Epithelial cell of proximal tubule (primary cell): Measurements from ENCODE around the gene ZNF784. TPM values are rescaled to one million over a fixed set of nuclear protein-coding genes. Genes with fewer than 3 reads are reported as not detected.

Experiments used
- DNase-seq: peaks from one replicate; pipeline ENCODE4 v3.0.0-alpha.2; 2011; ENCODE audit warnings: low read depth
- H3K4me3 ChIP-seq: 2 replicates; pipeline ENCODE4 v1.5.1; 2011; ENCODE audit warnings: low read depth, mild to moderate bottlenecking, low read length
- total RNA-seq: library from RNA; depleted of rRNA; stranded (reverse); fragments of >200 nt; gene quantifications from 2 replicates; pipeline ENCODE4 v1.2.3, GENCODE V29; 2015
- TF ChIP-seq, protein P1 (sequence below): conservative IDR thresholded peaks from 2 replicates; pipeline ENCODE4 v1.5.1; 2012; ENCODE audit warnings: low read depth, mild to moderate bottlenecking, low read length

The ZNF784 gene
- total RNA-seq, 1 donor from 2014 or later, result 0.58 TPM

DNA sequence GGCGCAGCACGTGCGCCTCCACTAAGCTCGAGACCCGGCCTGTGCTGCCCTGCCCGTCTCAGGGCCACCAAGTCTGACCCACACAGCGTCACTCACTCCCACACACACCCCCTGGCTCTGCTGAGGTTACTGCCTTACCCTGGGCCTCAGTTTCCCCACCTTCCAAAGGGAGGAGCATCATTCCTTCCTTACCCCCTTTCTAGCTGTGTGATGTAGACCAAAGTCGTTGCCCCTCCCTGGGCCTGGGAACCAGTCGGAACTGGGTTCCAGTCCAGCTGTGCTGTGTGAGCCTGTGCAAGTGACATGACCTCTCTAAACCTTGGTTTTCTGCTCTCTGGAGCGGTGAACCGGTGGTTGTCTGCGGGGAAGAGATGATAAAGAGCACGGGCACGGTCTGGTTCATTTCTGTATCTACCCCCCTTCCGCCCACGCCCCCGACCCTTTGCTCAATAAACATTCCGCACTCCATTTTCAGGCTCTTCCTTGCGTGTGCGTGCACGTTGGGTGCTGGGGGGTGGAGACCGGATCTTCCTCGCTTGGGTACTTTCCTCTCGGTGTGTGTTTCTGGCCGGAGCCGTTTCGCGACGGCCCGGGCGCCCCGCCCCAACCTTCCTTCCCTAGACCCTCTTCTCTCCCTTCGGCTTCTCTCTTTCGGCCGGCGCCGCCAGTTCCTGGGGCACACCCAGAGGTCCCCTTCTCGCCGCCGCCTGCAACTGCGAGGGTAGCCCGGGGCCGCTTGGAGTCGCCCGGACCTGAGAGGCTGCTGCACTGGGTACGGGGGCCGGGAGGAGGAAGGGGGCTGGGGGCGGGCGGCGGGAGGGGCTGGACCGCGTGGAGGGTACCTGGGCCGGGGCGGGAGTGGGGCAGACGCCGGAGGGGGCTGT is 18.9 kb upstream of the ZNF784 start, which contains the start of gene ZNF581:
TSS of gene ZNF581 (plus strand) at position 647 of the 884 bp plus-strand sequence. CDS start 923 bp downstream, outside the sequence.
- DNase-seq, result no peak
- TF ChIP-seq, protein P1, sequence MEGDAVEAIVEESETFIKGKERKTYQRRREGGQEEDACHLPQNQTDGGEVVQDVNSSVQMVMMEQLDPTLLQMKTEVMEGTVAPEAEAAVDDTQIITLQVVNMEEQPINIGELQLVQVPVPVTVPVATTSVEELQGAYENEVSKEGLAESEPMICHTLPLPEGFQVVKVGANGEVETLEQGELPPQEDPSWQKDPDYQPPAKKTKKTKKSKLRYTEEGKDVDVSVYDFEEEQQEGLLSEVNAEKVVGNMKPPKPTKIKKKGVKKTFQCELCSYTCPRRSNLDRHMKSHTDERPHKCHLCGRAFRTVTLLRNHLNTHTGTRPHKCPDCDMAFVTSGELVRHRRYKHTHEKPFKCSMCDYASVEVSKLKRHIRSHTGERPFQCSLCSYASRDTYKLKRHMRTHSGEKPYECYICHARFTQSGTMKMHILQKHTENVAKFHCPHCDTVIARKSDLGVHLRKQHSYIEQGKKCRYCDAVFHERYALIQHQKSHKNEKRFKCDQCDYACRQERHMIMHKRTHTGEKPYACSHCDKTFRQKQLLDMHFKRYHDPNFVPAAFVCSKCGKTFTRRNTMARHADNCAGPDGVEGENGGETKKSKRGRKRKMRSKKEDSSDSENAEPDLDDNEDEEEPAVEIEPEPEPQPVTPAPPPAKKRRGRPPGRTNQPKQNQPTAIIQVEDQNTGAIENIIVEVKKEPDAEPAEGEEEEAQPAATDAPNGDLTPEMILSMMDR, result no peak
- H3K4me3 ChIP-seq, result peak within 1 kb of the TSS; percentile 85

DNA sequence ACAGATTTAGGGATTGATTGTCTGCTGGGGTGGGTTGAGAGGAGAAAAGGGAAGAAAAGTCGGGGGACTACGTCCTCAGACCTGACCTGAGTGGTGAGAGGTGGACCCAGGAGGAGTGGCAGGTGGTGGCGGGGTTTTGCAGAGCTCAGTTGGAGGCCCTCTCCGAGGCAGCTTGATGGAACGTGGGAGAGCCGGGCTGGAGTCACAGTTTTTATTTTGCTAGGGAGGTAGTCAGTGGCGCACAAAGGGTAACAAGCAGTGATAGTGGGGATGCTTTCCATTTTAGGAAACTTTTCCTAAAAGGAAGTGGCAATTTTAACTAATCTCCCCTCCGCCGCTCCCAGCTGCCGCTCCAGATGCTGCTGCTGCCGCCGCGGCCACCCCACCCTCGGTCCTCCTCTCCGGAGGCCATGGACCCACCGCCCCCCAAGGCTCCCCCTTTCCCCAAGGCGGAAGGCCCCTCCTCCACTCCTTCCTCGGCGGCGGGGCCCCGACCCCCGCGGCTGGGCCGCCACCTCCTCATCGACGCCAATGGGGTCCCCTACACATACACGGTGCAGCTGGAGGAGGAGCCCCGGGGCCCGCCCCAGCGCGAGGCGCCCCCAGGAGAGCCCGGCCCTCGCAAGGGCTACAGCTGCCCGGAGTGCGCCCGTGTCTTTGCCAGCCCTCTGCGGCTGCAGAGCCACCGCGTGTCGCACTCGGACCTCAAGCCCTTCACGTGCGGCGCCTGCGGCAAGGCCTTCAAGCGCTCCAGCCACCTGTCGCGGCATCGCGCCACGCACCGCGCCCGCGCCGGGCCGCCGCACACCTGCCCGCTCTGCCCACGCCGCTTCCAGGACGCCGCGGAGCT is 18.0 kb upstream of the ZNF784 start:
- no peak for DNase-seq
- TF ChIP-seq, protein P1, result no peak
- peak overlapping the region; percentile 85 for H3K4me3 ChIP-seq

DNA sequence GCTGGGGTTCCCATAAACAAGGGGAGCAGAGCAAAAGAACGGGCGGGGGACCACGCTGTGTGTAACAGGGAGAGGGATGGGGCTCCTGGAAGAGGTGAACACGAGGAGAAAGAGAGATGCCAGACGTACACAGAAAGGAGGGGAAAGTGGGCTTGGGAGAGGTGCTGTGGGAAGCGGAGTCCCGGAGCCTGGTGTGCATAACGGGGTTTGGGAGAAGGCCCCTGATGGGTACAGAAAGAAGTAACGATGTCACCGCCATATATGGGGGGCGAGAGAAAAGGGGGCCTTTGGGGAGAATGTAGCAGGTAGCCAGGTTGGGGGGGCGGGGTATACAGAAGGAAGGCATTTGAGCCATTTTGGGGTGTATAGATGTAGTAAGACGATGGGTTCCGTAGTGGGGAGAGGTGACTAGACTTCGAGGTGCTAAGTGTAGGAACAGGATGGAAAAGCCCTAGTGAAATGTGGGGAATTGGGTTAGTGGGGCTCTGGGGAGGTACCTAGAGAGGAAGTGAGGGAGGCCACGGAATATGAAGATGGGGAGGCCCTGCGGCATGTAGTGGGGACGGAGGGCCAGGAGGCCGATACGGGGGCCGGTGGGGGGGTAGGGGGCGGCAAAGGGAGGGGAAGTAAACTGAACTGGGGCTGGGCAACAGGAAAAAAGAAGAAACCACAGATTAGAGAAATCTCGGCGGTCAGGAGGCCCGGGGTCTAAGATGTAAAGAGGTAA is 17.2 kb upstream of the ZNF784 start:
- TF ChIP-seq, protein P1, result no peak

DNA sequence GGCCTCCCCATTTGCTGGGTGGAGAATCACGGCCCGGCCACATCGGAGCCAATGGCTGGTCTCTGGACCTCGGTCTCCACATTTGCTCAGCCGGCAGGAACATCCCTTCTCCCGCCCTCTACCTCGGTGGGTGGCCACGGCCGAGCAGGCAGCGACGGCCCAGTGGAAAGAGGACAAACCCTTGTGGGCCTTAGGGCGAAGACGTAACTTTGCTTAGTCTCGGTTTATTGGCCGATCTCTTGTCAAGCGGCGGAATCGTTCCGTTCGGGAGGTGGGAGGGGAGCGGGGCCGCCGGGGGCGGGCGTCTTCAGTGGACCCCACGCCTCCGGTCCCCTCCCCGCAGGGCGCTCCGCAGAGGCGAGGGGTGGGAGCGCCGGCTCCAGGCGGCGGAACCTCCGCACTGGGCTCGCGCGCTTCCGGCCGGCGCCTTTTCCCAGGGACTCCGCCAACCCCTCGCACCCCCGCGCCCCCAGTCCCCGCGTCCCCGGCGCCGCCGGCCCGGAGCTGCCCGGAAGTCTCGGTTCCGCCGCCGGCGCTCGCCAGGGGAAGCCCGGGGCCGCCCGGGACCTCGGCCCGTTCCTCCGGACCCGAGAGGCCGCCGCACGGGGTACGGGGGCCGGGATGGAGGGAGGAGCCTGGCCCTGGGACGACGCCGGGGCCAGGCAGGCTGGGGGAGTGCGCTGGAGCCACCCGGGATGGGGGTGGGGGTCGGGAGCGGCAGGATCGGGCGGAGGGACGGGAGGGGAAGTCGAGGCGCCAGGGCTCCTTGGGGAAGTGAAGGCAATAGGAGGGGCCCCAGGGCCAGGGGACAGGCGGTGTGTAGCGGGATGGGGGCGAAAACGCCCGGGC is 16.4 kb upstream of the ZNF784 start, which contains the start of gene ZNF580:
TSS of gene ZNF580 (plus strand) at position 426 of the 849 bp plus-strand sequence. CDS start 1,507 bp downstream, outside the sequence.
- TF ChIP-seq, protein P1, result no peak
- DNase-seq, result no peak
- peak within 1 kb of the TSS; percentile 85 for H3K4me3 ChIP-seq

More for the DNA sequence above, 17.2 kb upstream of the ZNF784 start:
- peak overlapping the region; percentile 85 for H3K4me3 ChIP-seq
- DNase-seq, result no peak

DNA sequence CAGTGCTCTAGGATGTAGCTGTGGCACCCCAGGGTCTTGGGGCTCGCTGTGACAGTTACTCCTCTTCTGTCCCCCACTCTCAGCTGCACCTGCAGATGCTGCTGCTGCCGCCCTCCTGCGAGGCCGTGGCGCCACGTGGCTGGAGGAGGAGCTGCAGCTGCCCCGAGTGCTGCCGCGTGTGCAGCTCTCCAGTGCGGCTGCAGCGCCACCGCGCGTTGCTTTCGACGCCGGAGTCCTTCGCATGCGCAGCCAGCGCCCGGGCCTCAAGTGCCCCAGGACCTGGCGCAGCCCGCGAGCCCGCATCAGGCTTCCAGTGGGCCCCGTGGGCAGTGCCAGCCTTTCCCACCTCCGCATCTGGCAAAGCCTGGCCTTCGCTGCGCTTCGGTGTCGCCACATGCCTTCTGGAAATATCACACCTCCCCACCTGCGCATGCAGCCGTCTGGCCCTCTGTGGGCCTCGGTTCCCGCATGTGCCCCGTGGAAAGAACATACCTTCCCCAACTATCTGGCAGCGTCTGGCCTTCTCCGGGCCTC is 15.7 kb upstream of the ZNF784 start:
- DNase-seq, result no peak
- TF ChIP-seq, protein P1, result peak; percentile 50
- H3K4me3 ChIP-seq, result peak overlapping the region; percentile 85
